GM12878 (cell line): ENCODE data around the gene OR2T35. TPM values are rescaled to one million over a fixed set of nuclear protein-coding genes. Genes with fewer than 3 reads are reported as not detected.
"Not testable (repeated sequence)": the region's sequence is repeated elsewhere in the genome, so short reads cannot be mapped to it uniquely, and the experiment has no call there.

ENCODE experiments used
- ATAC-seq: fragments of 200-7000 bp; cut with Tn5 transposase; 3 replicates; pipeline ENCODE4 v1.9.1; 2020; ENCODE audit warnings: mild to moderate bottlenecking, moderate library complexity
- BruUV-seq: library from RNA; stranded (reverse); fragments of 400-500 nt; replicated peaks from 2 replicates; lab custom pipeline; 2021; lab: Mats Ljungman, UMichigan
- CTCF ChIA-PET: fragments of 300-600 bp; sonication (Branson Sonifier 250); formaldehyde crosslinking; extraction: SDS; loops from one replicate; lab custom pipeline; 2021; ENCODE audit warnings: inconsistent platforms; lab: Yijun Ruan, JAX
- POLR2A ChIA-PET: fragments of 350-600 bp; formaldehyde crosslinking; extraction: SDS; loops from one replicate; lab custom pipeline; 2021; ENCODE audit warnings: inconsistent platforms; lab: Charles Lee
- RAD21 ChIA-PET: fragments of 300-600 bp; sonication (Branson Sonifier 250); formaldehyde crosslinking; loops from one replicate; lab custom pipeline; 2023; ENCODE audit warnings: antibody characterized with exemption; ENCODE audit not compliant: unreplicated experiment; lab: Charles Lee
- SMC1A ChIA-PET: fragments of 300-600 bp; sonication (Branson Sonifier 250); formaldehyde crosslinking; loops from one replicate; lab custom pipeline; 2023; ENCODE audit not compliant: unreplicated experiment, uncharacterized antibody; lab: Charles Lee
- DNase-seq: peaks from one replicate; pipeline ENCODE4 v3.0.0-alpha.2; 2011; ENCODE audit warnings: low read depth, low spot score
- FAIRE-seq: peaks from 3 replicates; lab custom pipeline; 2011; peaks lifted over from hg19 to GRCh38; lab: Jason Lieb, UNC
- H2AFZ ChIP-seq: 2 replicates; pipeline ENCODE4 v1.6.0; 2011; ENCODE audit warnings: low read depth, low read length, control low read depth; ENCODE audit not compliant: control insufficient read depth
- H3K27ac ChIP-seq: 2 replicates; pipeline ENCODE4 v1.5.1; 2011; ENCODE audit warnings: control low read depth; ENCODE audit not compliant: control insufficient read depth, insufficient read depth
- H3K27me3 ChIP-seq, 2 experiments: replicated peaks in 1 of 2; 2 replicates each; pipeline versions ENCODE4 v1.6.0 to v1.6.1; 2011; ENCODE audit warnings: low read length in 1 of 2; ENCODE audit not compliant: control insufficient read depth in 2 of 2, insufficient read depth in 2 of 2
- H3K36me3 ChIP-seq, 2 experiments: 2 replicates each; pipeline ENCODE4 v1.5.1; 2011; ENCODE audit warnings: low read length in 1 of 2; ENCODE audit not compliant: control insufficient read depth in 2 of 2, insufficient read depth in 2 of 2
- H3K4me1 ChIP-seq: 2 replicates; pipeline ENCODE4 v1.6.1; 2011; ENCODE audit warnings: mild to moderate bottlenecking, low read length, moderate library complexity, mixed read lengths; ENCODE audit not compliant: control insufficient read depth, insufficient read depth
- H3K4me2 ChIP-seq: 2 replicates; pipeline ENCODE4 v1.6.0; 2011; ENCODE audit warnings: control low read depth; ENCODE audit not compliant: control insufficient read depth, insufficient read depth
- H3K4me3 ChIP-seq: fragments of 200-600 bp; sonication (generic); 2 replicates; pipeline ENCODE4 v1.5.1; 2016
- H3K79me2 ChIP-seq: 2 replicates; pipeline ENCODE4 v1.6.0; 2011; ENCODE audit warnings: low read length; ENCODE audit not compliant: control insufficient read depth, insufficient read depth
- H3K9ac ChIP-seq: 2 replicates; pipeline ENCODE4 v1.8.0; 2011; ENCODE audit warnings: low read length, control low read depth, mixed read lengths; ENCODE audit not compliant: control insufficient read depth, insufficient read depth
- H3K9me3 ChIP-seq: replicated peaks from 3 replicates; pipeline ENCODE4 v1.5.1; 2011; ENCODE audit warnings: mild to moderate bottlenecking, low read length; ENCODE audit not compliant: control insufficient read depth, insufficient read depth
- H4K20me1 ChIP-seq: 2 replicates; pipeline ENCODE4 v1.6.0; 2011; ENCODE audit not compliant: control insufficient read depth, insufficient read depth
- WGBS: methylation state at CpG from one replicate; pipeline ENCODE4 v1.1.6; 2016; ENCODE audit warnings: low lambda C conversion rate; ENCODE audit not compliant: insufficient replicate concordance, insufficient coverage; ENCODE audit errors: missing lambda C conversion rate; 5-methylcytosine and 5-hydroxymethylcytosine counted together
- in situ Hi-C: fragments of 300-500 bp; cut with MboI; formaldehyde crosslinking; loops from 9 replicates; pipeline ENCODE4 v1.14.3; 2018; ENCODE audit warnings: mixed read lengths
- intact Hi-C: fragments of 100-400 bp; cut with micrococcal nuclease; formaldehyde crosslinking; loops from one replicate; pipeline ENCODE4 v1.14.2; 2022; ENCODE audit not compliant: unreplicated experiment
- polyA plus RNA-seq, 11 experiments: library from polyadenylated mRNA; depleted of rRNA in 4 of 11; unstranded in 6 of 11; stranded (reverse) in 5 of 11; fragments of >200 nt; fragmentation: Nextera tagmentation in 4 of 11; fragmentation: Illumina TruSeq in 1 of 11; extraction: Ambion mirVana in 4 of 11; extraction: Trizol in 1 of 11; gene quantifications; 1 replicate in 1 of 11; 2 replicates in 10 of 11; pipeline versions ENCODE4 v1.2.1 to v1.2.3, GENCODE V29; 2011 to 2016; ENCODE audit warnings: inconsistent platforms in 2 of 11, missing spikeins in 2 of 11, low read depth in 1 of 11
- total RNA-seq, 4 experiments: library from RNA; depleted of rRNA in 3 of 4; stranded (reverse); fragments of >200 nt in 3 of 4; fragmentation: Illumina TruSeq in 1 of 4; extraction: Trizol in 1 of 4; gene quantifications; 2 replicates each; pipeline versions ENCODE4 v1.2.1 to v1.2.3, GENCODE V29; 2013 to 2021

Gene OR2T35
- total and polyA plus RNA-seq, 10 of the 15 experiments (the other 5 are each of a cell fraction or from before 2014, with no cell fraction given): 0.03 to 0.89 (median 0.38) TPM; not detected in 2

DNA sequence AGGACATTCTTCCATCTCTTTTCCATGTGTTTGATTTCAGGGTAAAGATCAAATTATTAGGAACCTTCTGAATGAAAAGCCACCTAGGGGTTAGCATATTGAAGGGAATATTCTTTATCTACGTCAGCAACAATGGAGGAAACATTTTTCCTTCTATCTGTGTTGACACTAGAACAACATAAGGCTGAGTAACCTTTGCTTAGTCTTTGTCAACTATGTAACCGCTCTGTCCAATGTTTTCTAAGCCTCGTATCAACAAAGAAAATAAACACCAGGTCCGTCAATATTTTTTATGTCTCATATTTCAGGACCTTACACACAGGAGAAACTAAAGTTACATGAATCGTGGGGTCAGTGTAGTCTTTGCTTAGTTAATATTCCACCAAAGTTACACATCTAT, 8.5 kb downstream of the OR2T35 start:
- H3K27ac ChIP-seq, H3K79me2 ChIP-seq, DNase-seq, SMC1A ChIA-PET, H4K20me1 ChIP-seq, BruUV-seq, H3K27me3 ChIP-seq, in situ Hi-C loops, CTCF ChIA-PET, RAD21 ChIA-PET, ATAC-seq, POLR2A ChIA-PET, H3K4me2 ChIP-seq, H3K4me1 ChIP-seq, H2AFZ ChIP-seq, H3K4me3 ChIP-seq, H3K36me3 ChIP-seq, FAIRE-seq, H3K9ac ChIP-seq, intact Hi-C loops, H3K9me3 ChIP-seq: not testable (repeated sequence)
- WGBS: no CpG with 5 or more reads among the region's 5 CpGs

DNA sequence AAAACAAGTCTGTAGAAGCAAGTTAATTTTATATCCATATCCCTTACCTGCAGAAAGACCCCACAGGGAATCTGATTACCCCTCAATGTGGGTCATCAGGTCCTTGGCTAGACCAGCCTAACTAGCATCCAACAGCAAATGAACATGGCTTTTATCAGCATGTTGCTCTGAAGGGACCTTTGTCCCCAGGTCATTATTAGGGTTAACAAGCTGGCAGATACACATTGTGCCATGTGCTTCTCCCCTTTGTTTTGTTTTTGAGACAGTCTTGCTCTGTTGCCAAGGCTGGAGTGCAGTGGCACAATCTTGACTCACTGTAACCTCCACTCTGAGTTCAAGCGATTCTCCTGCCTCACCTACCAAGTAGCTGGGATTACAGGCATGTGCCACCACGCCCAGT, 10.1 kb downstream of the OR2T35 start, which contains the start of gene OR2T11:
TSS of gene OR2T11 (minus strand) at position 101 of the 400 bp plus-strand sequence. CDS start 7,963 bp downstream, outside the sequence.
- BruUV-seq, DNase-seq, CTCF ChIA-PET, H3K4me3 ChIP-seq, intact Hi-C loops, SMC1A ChIA-PET, H3K79me2 ChIP-seq, H3K4me1 ChIP-seq, POLR2A ChIA-PET, ATAC-seq, FAIRE-seq, RAD21 ChIA-PET, H3K27ac ChIP-seq, H3K9ac ChIP-seq, in situ Hi-C loops, H3K9me3 ChIP-seq, H3K36me3 ChIP-seq, H4K20me1 ChIP-seq, H3K4me2 ChIP-seq, H2AFZ ChIP-seq, H3K27me3 ChIP-seq: not testable (repeated sequence)
- no CpG with 5 or more reads among the region's 2 CpGs for WGBS
